ENCODE data around the gene KCTD3.

DNA sequence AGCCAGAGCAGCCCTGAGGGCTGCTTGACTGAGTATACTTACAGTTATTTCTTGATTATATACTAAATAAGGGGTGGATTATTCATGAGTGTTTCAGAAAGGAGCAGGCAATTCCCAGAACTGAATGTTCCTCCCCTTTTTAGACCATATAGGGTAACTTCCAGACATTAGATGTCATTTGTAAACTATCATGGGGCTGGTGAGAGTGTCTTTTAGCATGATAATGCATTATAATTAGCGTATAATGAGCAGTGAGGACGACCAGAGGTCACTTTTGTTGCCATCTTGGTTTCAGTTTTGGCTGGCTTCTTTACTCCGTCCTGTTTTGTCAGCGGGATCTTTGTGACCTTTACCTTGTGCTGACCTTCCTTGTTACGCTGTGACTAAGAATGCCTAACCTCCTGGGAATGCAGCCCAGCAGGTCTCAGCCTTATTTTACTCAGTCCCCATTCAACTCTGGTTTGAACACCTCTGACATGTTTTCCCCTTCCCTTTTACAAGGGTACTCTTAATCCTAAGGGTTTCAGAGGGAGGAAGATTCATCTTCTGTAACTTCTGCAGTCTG, 16.2 kb downstream of the KCTD3 start:
- TF ChIP-seq CTCF (conservative IDR thresholded peaks at IDR 0.05) (no peak), EZH2 (IDR thresholded peaks at IDR 0.05; ENCODE audit: low read depth) (no peak)

All from PC-9 (cell line).